B cell (primary cell): ENCODE results near the gene RCOR3. TPM values are rescaled to one million over a fixed set of nuclear protein-coding genes. Genes with fewer than 3 reads are reported as not detected.

ENCODE experiments used
- ATAC-seq: fragments of 200-7000 bp; cut with Tn5 transposase; one replicate; pipeline ENCODE4 v1.10.0; 2021; ENCODE audit warnings: low read depth, mild to moderate bottlenecking, moderate number of reproducible peaks, moderate library complexity
- CTCF ChIA-PET: fragments of 350-600 bp; sonication (Branson Sonifier 250); formaldehyde crosslinking; loops from one replicate; lab custom pipeline; 2021; ENCODE audit warnings: antibody characterized with exemption, inconsistent platforms; lab: Charles Lee
- POLR2A ChIA-PET: fragments of 350-600 bp; sonication (Branson Sonifier 250); formaldehyde crosslinking; loops from one replicate; lab custom pipeline; 2021; ENCODE audit warnings: antibody characterized with exemption; lab: Charles Lee
- DNase-seq: peaks from one replicate; pipeline ENCODE4 v3.0.0; 2013
- H2AFZ ChIP-seq: 2 replicates; pipeline ENCODE4 v1.6.1; 2012; ENCODE audit warnings: mild to moderate bottlenecking, low read depth, low read length; ENCODE audit not compliant: insufficient read depth, poor library complexity, severe bottlenecking
- H3K27ac ChIP-seq, 2 donors: 1 replicate in 1 of 2; 2 replicates in 1 of 2; pipeline ENCODE4 v1.5.1; 2012 to 2013; ENCODE audit warnings: low read length in 2 of 2, mild to moderate bottlenecking in 2 of 2, moderate library complexity in 1 of 2
- H3K27me3 ChIP-seq, 4 experiments: fragments of 200-600 bp in 1 of 4; sonication (generic) in 1 of 4; replicated peaks in 1 of 4; 1 replicate in 2 of 4; 2 replicates in 2 of 4; pipeline versions ENCODE4 v1.6.1 to v1.7.0; 2013 to 2016; ENCODE audit warnings: low read length in 3 of 4, mild to moderate bottlenecking in 2 of 4, mixed read lengths in 1 of 4, moderate library complexity in 1 of 4; ENCODE audit not compliant: insufficient read depth in 4 of 4, control insufficient read depth in 3 of 4; ENCODE audit errors: control extremely low read depth in 1 of 4
- H3K36me3 ChIP-seq, 2 experiments: replicated peaks in 1 of 2; 1 replicate in 1 of 2; 2 replicates in 1 of 2; pipeline versions ENCODE4 v1.6.1 to v1.7.1; 2013; ENCODE audit warnings: low read length in 1 of 2; ENCODE audit not compliant: insufficient read depth in 2 of 2, control insufficient read depth in 1 of 2; ENCODE audit errors: control extremely low read depth in 1 of 2, extremely low read depth in 1 of 2
- H3K4me1 ChIP-seq, 2 donors: fragments of 200-600 bp in 1 of 2; sonication (generic) in 1 of 2; 1 replicate in 1 of 2; 2 replicates in 1 of 2; pipeline versions ENCODE4 v1.5.1 to v1.6.1; 2013 to 2017; ENCODE audit warnings: low read length in 2 of 2; ENCODE audit not compliant: control insufficient read depth in 2 of 2, insufficient read depth in 2 of 2
- H3K4me2 ChIP-seq: replicated peaks from 2 replicates; pipeline ENCODE3; 2012; ENCODE audit warnings: mild to moderate bottlenecking, low read depth, low read length; ENCODE audit not compliant: poor library complexity, severe bottlenecking
- H3K4me3 ChIP-seq, 5 experiments: fragments of 200-600 bp in 1 of 5; sonication (generic) in 1 of 5; 1 replicate in 3 of 5; 2 replicates in 2 of 5; pipeline versions ENCODE4 v1.5.1 to v1.7.0; 2011 to 2016; ENCODE audit warnings: low read length in 4 of 5, mild to moderate bottlenecking in 4 of 5, low read depth in 2 of 5, control low read depth in 1 of 5, moderate library complexity in 1 of 5; ENCODE audit not compliant: insufficient read depth in 1 of 5; ENCODE audit errors: control extremely low read depth in 1 of 5, extremely low read depth in 1 of 5
- H3K79me2 ChIP-seq: fragments of 200-600 bp; sonication (generic); one replicate; pipeline ENCODE4 v1.6.0; 2016; ENCODE audit warnings: low read length; ENCODE audit not compliant: control insufficient read depth, insufficient read depth
- H3K9ac ChIP-seq: fragments of 200-600 bp; sonication (generic); 2 replicates; pipeline ENCODE4 v1.6.1; 2017; ENCODE audit warnings: mild to moderate bottlenecking, low read length, moderate library complexity
- H3K9me3 ChIP-seq, 3 donors: one replicate each; pipeline versions ENCODE4 v1.6.1 to v1.7.1; 2013; ENCODE audit warnings: low read length in 2 of 3; ENCODE audit not compliant: control insufficient read depth in 2 of 3, insufficient read depth in 1 of 3; ENCODE audit errors: control extremely low read depth in 1 of 3
- H4K20me1 ChIP-seq: 2 replicates; pipeline ENCODE4 v1.6.0; 2012; ENCODE audit warnings: mild to moderate bottlenecking, low read length; ENCODE audit not compliant: insufficient read depth, control insufficient read depth, poor library complexity, severe bottlenecking
- H3K27ac Mint-ChIP-seq: one replicate; pipeline ENCODE4 v1.8.0; 2021; ENCODE audit warnings: mixed read lengths
- H3K27me3 Mint-ChIP-seq: one replicate; pipeline ENCODE4 v1.8.0; 2021; ENCODE audit warnings: mixed read lengths
- H3K4me1 Mint-ChIP-seq: one replicate; pipeline ENCODE4 v1.8.0; 2021; ENCODE audit warnings: mixed read lengths
- H3K4me3 Mint-ChIP-seq: one replicate; pipeline ENCODE4 v1.8.0; 2021; ENCODE audit warnings: mixed read lengths
- H3K9me3 Mint-ChIP-seq: one replicate; pipeline ENCODE4 v1.8.0; 2022; ENCODE audit warnings: mixed read lengths; ENCODE audit not compliant: insufficient read depth
- CTCF ChIP-seq: fragments of 200-600 bp; IDR thresholded peaks from one replicate; pipeline ENCODE4 v1.8.0; 2022; ENCODE audit warnings: antibody characterized with exemption, mild to moderate bottlenecking
- EZH2 ChIP-seq: IDR thresholded peaks from 2 replicates; pipeline ENCODE4 v1.6.1; 2012; ENCODE audit warnings: borderline replicate concordance, low read depth, mild to moderate bottlenecking, moderate library complexity, low read length; ENCODE audit not compliant: insufficient read depth, poor library complexity, severe bottlenecking
- WGBS: methylation state at CpG from one replicate; pipeline ENCODE4 v1.1.5; 2013; ENCODE audit warnings: missing lambda C conversion rate; ENCODE audit not compliant: insufficient coverage; 5-methylcytosine and 5-hydroxymethylcytosine counted together
- intact Hi-C: fragments of 100-400 bp; cut with micrococcal nuclease; formaldehyde crosslinking; loops from one replicate; pipeline ENCODE4 v1.10.0; 2022
- polyA plus RNA-seq: library from polyadenylated mRNA; depleted of rRNA; stranded (reverse); fragments of >200 nt; gene quantifications from 2 replicates; pipeline ENCODE4 v1.2.3, GENCODE V29; 2012
- total RNA-seq, 2 donors: library from RNA; stranded (reverse); fragments of 120-200 nt in 1 of 2; gene quantifications; 1 replicate in 1 of 2; 2 replicates in 1 of 2; pipeline versions ENCODE4 v1.2.3 to v1.2.4, GENCODE V29; 2013 to 2022

Gene RCOR3
- total and polyA plus RNA-seq, 2 donors (not counting 1 experiment from before 2014, with no cell fraction given), result 42.7 to 120 TPM

- no peak overlapping the region for H3K4me2 ChIP-seq
- CTCF ChIA-PET, result interaction anchor here (1.6 kb wide), 1 partner anchor 21 kb away, joined by 7 read pairs; no protein-coding TSS in a partner anchor
- H3K27ac Mint-ChIP-seq, result no peak overlapping the region
Observed at GRCh38 chr1:211285196-211285595, 26.0 kb downstream of the RCOR3 start.

GRCh38 chr1:211287218-211287617 is 28.1 kb downstream of the RCOR3 start:
- intact Hi-C loops, result no loop called here
- POLR2A ChIA-PET, result no interaction called here
- H3K9me3 Mint-ChIP-seq, result no peaks in the 10 kb centered on the region
- WGBS, result 100% methylated on average over 1 of the region's 3 CpGs
- Histone ChIP-seq H3K4me2 (no peak overlapping the region), H3K27ac (no peak overlapping the region), H2AFZ (no peak overlapping the region), H3K9me3 (no peaks in the 10 kb centered on the region), H3K36me3 (peaks cover 26 to 55% of the 10 kb centered on the region in 2 experiments), H3K4me1 (peaks cover 0 to 5% of the 10 kb centered on the region in 2 donors), H3K27me3 (no peaks in the 10 kb centered on the region), H3K4me3 (no peak overlapping the region), H3K9ac (no peak overlapping the region), H4K20me1 (peaks cover 7% of the 10 kb centered on the region), H3K79me2 (peaks cover 12% of the 10 kb centered on the region)
- ATAC-seq (no peak), DNase-seq (no peak)
- TF ChIP-seq EZH2, result no peak
- H3K27me3 Mint-ChIP-seq, result no peaks in the 10 kb centered on the region
- CTCF ChIA-PET, result no interaction called here
- peaks cover 9% of the 10 kb centered on the region for H3K4me1 Mint-ChIP-seq
- no peak overlapping the region for H3K4me3 Mint-ChIP-seq
- H3K27ac Mint-ChIP-seq, result no peak overlapping the region

More at GRCh38 chr1:211285196-211285595, 26.0 kb downstream of the RCOR3 start:
- DNase-seq, result no peak
- Histone ChIP-seq H3K36me3 (peaks cover 18 to 48% of the 10 kb centered on the region in 2 experiments), H3K79me2 (peaks cover 6% of the 10 kb centered on the region), H3K9me3 (no peaks in the 10 kb centered on the region), H3K27ac (no peak overlapping the region), H3K4me1 (peaks cover 0 to 5% of the 10 kb centered on the region in 2 donors), H4K20me1 (peaks cover 7% of the 10 kb centered on the region), H3K4me3 (no peak overlapping the region), H3K27me3 (no peaks in the 10 kb centered on the region), H3K9ac (no peak overlapping the region), H2AFZ (no peak overlapping the region)
- H3K4me3 Mint-ChIP-seq, result no peak overlapping the region
- intact Hi-C loops, result no loop called here
- peaks cover 9% of the 10 kb centered on the region for H3K4me1 Mint-ChIP-seq
- POLR2A ChIA-PET, result no interaction called here
- no peak for TF ChIP-seq CTCF
- no peak for TF ChIP-seq EZH2
- H3K27me3 Mint-ChIP-seq, result no peaks in the 10 kb centered on the region
- WGBS, result 90% methylated on average over 2 of the region's 4 CpGs
- H3K9me3 Mint-ChIP-seq, result no peaks in the 10 kb centered on the region
- ATAC-seq, result no peak
